Neural crest cell (in vitro differentiated cells): ENCODE data around the gene MYH9. TPM values are rescaled to one million over a fixed set of nuclear protein-coding genes. Genes with fewer than 3 reads are reported as not detected.

Experiments
- DNase-seq: peaks from one replicate; pipeline ENCODE4 v3.0.0; 2021; ENCODE audit warnings: low read depth, mixed read lengths, low spot score
- H3K27ac Mint-ChIP-seq: one replicate; pipeline ENCODE4 v1.8.0; 2021; ENCODE audit warnings: mild to moderate bottlenecking, mixed read lengths; ENCODE audit not compliant: unreplicated experiment
- H3K27me3 Mint-ChIP-seq: 2 replicates; pipeline ENCODE4 v1.8.0; 2021; ENCODE audit warnings: low read depth, mild to moderate bottlenecking, mixed read lengths
- H3K36me3 Mint-ChIP-seq: 2 replicates; pipeline ENCODE4 v1.8.0; 2021; ENCODE audit warnings: low read depth, mild to moderate bottlenecking, mixed read lengths
- H3K4me1 Mint-ChIP-seq: 2 replicates; pipeline ENCODE4 v1.8.0; 2021; ENCODE audit warnings: mixed read lengths
- H3K4me3 Mint-ChIP-seq: one replicate; pipeline ENCODE4 v1.8.0; 2021; ENCODE audit warnings: mild to moderate bottlenecking, mixed read lengths
- H3K9me3 Mint-ChIP-seq: 2 replicates; pipeline ENCODE4 v1.8.0; 2021; ENCODE audit warnings: mixed read lengths
- total RNA-seq: library from RNA; stranded (reverse); gene quantifications from 2 replicates; pipeline ENCODE4 v1.2.1, GENCODE V29; 2021
- TF ChIP-seq, protein P1 (sequence below): fragments of 200-600 bp; sonication (generic); conservative IDR thresholded peaks from 2 replicates; pipeline ENCODE4 v1.5.0; 2021; ENCODE audit warnings: antibody characterized with exemption, mild to moderate bottlenecking

MYH9 gene
- total RNA-seq, 1 donor from 2014 or later, result 160 TPM

DNA sequence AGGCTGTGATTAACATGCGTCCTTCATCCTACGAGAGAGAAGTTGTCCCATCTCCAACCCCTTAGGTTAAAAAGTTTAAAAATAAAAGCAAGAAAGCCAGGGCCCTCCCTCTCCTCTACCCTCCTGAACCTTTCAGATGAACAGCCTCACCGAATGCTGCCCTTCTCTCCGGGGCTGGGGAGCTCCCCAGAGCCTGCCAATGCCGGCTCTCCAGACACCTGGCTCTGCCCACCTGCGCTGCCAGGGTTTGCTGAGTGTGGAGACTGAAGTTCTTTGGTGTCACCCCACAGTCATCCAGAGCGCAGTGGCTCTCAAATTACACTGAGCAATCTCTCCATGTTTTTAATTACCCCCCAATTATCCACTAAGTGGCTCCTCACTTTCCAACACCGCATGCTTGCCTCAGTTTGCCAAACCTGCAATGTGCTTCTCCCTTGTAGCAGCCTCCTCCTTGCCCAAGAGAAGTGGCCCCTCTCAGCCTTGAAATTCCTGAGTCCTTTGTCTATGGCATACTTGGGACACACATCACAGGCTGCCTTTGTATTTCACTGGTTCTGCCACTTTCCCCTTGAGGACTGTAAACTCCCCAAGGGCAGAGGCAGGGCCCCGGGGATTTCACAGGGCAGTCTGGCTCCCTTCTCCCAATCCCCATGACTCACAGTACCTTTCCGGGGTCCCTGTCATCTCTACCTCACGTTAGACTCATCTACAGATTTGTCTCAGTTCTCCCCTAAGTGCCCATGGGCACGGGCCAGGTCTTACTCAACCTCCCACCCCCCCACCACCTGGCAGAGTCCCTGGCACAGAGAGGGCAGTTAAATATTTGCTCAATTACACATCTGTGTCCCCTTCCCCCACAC is 2.0 kb downstream of the MYH9 start:
- TF ChIP-seq, protein P1, sequence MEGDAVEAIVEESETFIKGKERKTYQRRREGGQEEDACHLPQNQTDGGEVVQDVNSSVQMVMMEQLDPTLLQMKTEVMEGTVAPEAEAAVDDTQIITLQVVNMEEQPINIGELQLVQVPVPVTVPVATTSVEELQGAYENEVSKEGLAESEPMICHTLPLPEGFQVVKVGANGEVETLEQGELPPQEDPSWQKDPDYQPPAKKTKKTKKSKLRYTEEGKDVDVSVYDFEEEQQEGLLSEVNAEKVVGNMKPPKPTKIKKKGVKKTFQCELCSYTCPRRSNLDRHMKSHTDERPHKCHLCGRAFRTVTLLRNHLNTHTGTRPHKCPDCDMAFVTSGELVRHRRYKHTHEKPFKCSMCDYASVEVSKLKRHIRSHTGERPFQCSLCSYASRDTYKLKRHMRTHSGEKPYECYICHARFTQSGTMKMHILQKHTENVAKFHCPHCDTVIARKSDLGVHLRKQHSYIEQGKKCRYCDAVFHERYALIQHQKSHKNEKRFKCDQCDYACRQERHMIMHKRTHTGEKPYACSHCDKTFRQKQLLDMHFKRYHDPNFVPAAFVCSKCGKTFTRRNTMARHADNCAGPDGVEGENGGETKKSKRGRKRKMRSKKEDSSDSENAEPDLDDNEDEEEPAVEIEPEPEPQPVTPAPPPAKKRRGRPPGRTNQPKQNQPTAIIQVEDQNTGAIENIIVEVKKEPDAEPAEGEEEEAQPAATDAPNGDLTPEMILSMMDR, result no peak
- H3K4me3 Mint-ChIP-seq, result peak overlapping the region; percentile 84
- peak overlapping the region; percentile 98 for H3K27ac Mint-ChIP-seq
- peaks cover 6% of the 10 kb centered on the region for H3K36me3 Mint-ChIP-seq
- H3K4me1 Mint-ChIP-seq, result peaks cover 41% of the 10 kb centered on the region
- H3K27me3 Mint-ChIP-seq, result no peaks in the 10 kb centered on the region
- no peaks in the 10 kb centered on the region for H3K9me3 Mint-ChIP-seq
- DNase-seq, result no peak

DNA sequence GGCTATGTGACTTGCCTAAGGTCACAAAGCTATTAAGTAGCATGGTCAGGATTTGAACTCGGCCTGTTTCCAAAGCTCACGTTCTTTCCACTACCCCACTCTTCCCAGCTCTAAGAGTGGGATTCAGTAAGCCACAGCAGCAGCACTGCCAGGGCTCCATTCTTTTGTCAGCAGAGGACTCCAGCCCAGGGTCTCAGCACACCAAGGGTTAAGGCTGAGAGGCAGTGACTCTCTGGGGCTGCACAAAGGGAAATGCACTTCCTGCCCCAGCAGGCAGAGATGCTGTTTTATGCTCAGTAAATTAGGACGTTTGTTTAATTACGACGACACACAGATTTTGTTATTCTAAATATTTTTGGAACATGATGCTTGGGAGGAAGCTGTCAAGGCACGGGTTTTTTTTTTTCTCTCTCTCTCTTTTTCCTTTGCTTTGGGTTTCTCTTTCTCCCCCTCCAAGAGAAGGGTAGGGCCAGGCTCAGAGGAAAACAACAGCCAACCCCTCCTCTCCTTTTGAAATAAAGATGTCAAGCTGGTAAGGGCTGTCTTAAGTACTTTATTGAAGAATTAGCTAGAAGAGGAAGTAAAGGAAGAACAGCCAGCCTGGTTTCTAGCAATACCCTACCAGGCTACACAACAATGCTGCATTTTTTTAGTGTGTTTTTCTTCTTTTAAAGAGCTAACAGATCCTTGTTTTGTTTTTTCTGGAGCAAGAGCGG is 2.8 kb downstream of the MYH9 start:
- H3K4me3 Mint-ChIP-seq, result peak overlapping the region; percentile 84
- no peaks in the 10 kb centered on the region for H3K9me3 Mint-ChIP-seq
- peaks cover 41% of the 10 kb centered on the region for H3K4me1 Mint-ChIP-seq
- peak overlapping the region; percentile 98 for H3K27ac Mint-ChIP-seq
- H3K36me3 Mint-ChIP-seq, result peaks cover 6% of the 10 kb centered on the region
- TF ChIP-seq, protein P1, result no peak
- H3K27me3 Mint-ChIP-seq, result no peaks in the 10 kb centered on the region
- DNase-seq, result peak; percentile 36

DNA sequence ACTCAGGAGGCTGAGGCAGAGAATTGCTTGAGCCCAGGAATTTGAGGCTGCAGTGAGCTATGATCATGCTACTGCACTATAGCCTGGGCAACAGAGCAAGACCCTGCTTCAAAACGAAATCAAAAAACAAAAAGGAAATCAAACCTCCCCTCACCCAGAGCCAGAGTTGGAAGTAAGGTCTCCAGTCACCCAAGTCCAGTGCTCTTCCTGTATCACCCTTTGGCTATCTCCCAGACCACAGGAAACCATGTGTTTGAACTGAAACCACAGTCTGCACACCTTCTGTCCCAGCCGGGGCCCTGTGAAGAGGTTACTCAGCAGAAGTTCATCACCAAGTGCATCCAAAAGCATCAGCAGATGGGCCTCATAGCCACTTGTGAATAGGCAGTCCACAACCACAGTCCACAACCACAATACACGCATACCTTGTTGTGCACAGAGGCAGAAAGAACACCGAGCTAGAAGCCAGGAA is 4.6 kb downstream of the MYH9 start:
- Mint-ChIP-seq H3K4me3 (peak overlapping the region; percentile 15), H3K36me3 (peaks cover 6% of the 10 kb centered on the region), H3K4me1 (peaks cover 42% of the 10 kb centered on the region), H3K27me3 (no peaks in the 10 kb centered on the region), H3K9me3 (no peaks in the 10 kb centered on the region), H3K27ac (peak overlapping the region; percentile 91)
- TF ChIP-seq, protein P1, result no peak
- DNase-seq, result no peak

DNA sequence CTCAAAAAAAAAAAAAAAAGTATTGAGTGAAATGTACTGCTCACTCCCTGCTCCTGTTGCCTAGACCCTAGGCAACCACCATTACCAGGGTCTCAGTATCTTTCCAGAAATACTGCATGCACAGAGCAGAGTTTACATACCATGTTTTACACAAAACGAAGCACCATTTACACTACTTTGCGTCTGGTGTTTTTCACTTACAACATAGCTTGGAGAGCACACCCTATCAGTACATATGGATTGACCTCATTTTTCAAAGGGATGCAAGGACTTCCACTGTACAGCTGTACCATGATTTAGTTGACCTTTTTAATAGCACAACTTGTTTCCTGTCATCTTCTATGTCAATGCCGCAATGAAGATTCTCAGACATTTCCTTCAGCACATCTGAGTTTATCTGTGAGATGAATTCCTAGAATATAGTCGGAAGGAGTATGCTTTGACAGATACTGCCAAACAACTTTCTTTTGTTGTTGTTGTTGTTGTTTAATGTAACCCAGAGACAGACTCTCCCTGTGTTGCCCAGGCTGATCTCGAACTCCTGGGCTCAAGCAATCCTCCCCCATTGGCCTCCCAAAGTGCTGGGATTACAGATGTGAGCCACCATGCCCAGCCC is 6.1 kb downstream of the MYH9 start:
- Mint-ChIP-seq H3K36me3 (peaks cover 6% of the 10 kb centered on the region), H3K4me3 (peak overlapping the region; percentile 70), H3K9me3 (no peaks in the 10 kb centered on the region), H3K4me1 (peaks cover 46% of the 10 kb centered on the region), H3K27me3 (no peaks in the 10 kb centered on the region), H3K27ac (no peak overlapping the region)
- TF ChIP-seq, protein P1, result no peak
- DNase-seq, result no peak

DNA sequence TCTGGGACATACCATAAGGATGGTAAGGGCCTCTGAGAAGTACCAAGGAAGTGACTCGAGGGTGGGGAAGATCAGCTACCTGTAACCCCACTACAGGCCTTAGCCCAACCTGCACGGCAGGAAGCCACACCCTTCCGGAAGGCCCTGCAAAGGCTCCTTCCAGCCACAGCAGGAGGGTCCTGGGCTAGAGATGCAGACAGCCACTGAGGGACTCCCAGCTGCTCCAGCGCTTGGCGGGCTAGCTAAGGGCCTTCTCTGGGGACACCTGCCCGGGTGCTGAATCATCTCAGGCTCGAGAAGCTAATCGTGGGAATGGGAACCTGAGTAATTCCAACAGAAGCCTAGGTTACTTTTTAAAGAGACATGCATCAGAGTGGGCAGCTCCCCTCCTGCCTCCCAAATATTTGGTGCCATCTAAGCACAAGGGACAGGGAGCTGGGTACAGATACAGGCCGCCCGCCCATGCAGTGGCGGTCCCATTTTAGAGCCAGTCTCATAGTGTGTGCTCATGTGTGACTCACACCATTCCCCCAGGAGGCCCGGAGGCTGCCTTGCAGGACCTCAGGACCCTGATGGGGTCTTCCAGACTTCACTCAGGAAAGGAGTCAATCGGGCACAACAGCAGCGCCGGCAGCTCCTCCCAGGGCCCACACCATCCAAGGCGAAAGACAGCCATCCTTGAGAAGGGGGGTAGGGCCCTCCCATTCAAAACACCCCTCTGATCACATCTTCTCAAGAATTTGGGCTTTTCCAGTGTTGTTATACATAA is 8.0 kb downstream of the MYH9 start:
- Mint-ChIP-seq H3K36me3 (peaks cover 6% of the 10 kb centered on the region), H3K9me3 (no peaks in the 10 kb centered on the region), H3K4me3 (no peak overlapping the region), H3K27me3 (no peaks in the 10 kb centered on the region), H3K27ac (no peak overlapping the region), H3K4me1 (peaks cover 31% of the 10 kb centered on the region)
- no peak for DNase-seq
- TF ChIP-seq, protein P1, result no peak
